Activated CD8-positive, alpha-beta memory T cell treated with anti-CD3 and anti-CD28 coated beads, Interleukin-2, amount 10 ng/mL, durations not matched to agents 7 days and 5 days (primary cell): ENCODE results near the gene ZNF628. TPM values are rescaled to one million over a fixed set of nuclear protein-coding genes. Genes with fewer than 3 reads are reported as not detected.
A peak's percentile ranks its signal among the peaks of the same experiment; 100 is the strongest.

ENCODE experiments used
- ATAC-seq: fragments of 150-1000 bp; cut with Tn5 transposase; one replicate; pipeline ENCODE4 v1.10.0; 2021; ENCODE audit warnings: moderate library complexity
- CTCF ChIA-PET: fragments of 350-600 bp; sonication (Branson Sonifier 250); formaldehyde crosslinking; loops from one replicate; lab custom pipeline; 2021; ENCODE audit warnings: antibody characterized with exemption; lab: Charles Lee
- DNase-seq: peaks from one replicate; pipeline ENCODE4 v3.0.0-alpha.2; 2020
- H3K27ac Mint-ChIP-seq: one replicate; pipeline ENCODE4 v1.8.0; 2021; ENCODE audit warnings: mild to moderate bottlenecking, mixed read lengths
- H3K27me3 Mint-ChIP-seq: one replicate; pipeline ENCODE4 v1.8.0; 2021; ENCODE audit warnings: mixed read lengths
- H3K36me3 Mint-ChIP-seq: one replicate; pipeline ENCODE4 v1.8.0; 2021; ENCODE audit warnings: mild to moderate bottlenecking, mixed read lengths
- H3K4me1 Mint-ChIP-seq: one replicate; pipeline ENCODE4 v1.8.0; 2021; ENCODE audit warnings: mixed read lengths
- H3K4me3 Mint-ChIP-seq: one replicate; pipeline ENCODE4 v1.8.0; 2021; ENCODE audit warnings: mild to moderate bottlenecking, moderate library complexity, mixed read lengths
- H3K9me3 Mint-ChIP-seq: one replicate; pipeline ENCODE4 v1.8.0; 2022; ENCODE audit warnings: low read depth, mixed read lengths
- total RNA-seq, 2 experiments: library from RNA; stranded (reverse); gene quantifications; one replicate each; pipeline ENCODE4 v1.2.3, GENCODE V29; 2021

Gene ZNF628
- total RNA-seq, 2 experiments from 2014 or later: 8.8 to 8.9 TPM

GRCh38 chr19:55453511-55454260 lies 22.7 kb upstream of the ZNF628 start:
- H3K36me3 Mint-ChIP-seq: peaks cover 4% of the 10 kb centered on the region
- peaks cover 23% of the 10 kb centered on the region for H3K27me3 Mint-ChIP-seq
- H3K9me3 Mint-ChIP-seq: no peaks in the 10 kb centered on the region
- H3K4me3 Mint-ChIP-seq: no peak overlapping the region
- CTCF ChIA-PET: interaction anchor here (0.6 to 1.6 kb wide), 8 partner anchors 9 to 313 kb away, joined by 3 to 8 read pairs (median 4); no protein-coding TSS in a partner anchor
- DNase-seq (no peak), ATAC-seq (no peak)
- H3K4me1 Mint-ChIP-seq: peaks cover 6% of the 10 kb centered on the region
- H3K27ac Mint-ChIP-seq: no peak overlapping the region

GRCh38 chr19:55454787-55455243 lies 21.6 kb upstream of the ZNF628 start:
- Mint-ChIP-seq H3K27ac (no peak overlapping the region), H3K27me3 (peaks cover 22% of the 10 kb centered on the region), H3K4me1 (peaks cover 6% of the 10 kb centered on the region), H3K9me3 (no peaks in the 10 kb centered on the region), H3K4me3 (no peak overlapping the region), H3K36me3 (peaks cover 4% of the 10 kb centered on the region)
- DNase-seq (peak; percentile 68), ATAC-seq (no peak)
- CTCF ChIA-PET: interaction anchor here (1.0 kb wide), 1 partner anchor 173 kb away, joined by 3 read pairs; no protein-coding TSS in a partner anchor

GRCh38 chr19:55455576-55456235 lies 20.7 kb upstream of the ZNF628 start:
- Mint-ChIP-seq H3K4me1 (peaks cover 14% of the 10 kb centered on the region), H3K27ac (no peak overlapping the region), H3K27me3 (peaks cover 17% of the 10 kb centered on the region), H3K36me3 (peaks cover 4% of the 10 kb centered on the region), H3K9me3 (no peaks in the 10 kb centered on the region), H3K4me3 (no peak overlapping the region)
- DNase-seq (no peak), ATAC-seq (no peak)
- CTCF ChIA-PET: no interaction called here

GRCh38 chr19:55456347-55456746 lies 20.1 kb upstream of the ZNF628 start:
- no peak for ATAC-seq
- peaks cover 4% of the 10 kb centered on the region for H3K36me3 Mint-ChIP-seq
- H3K4me3 Mint-ChIP-seq: no peak overlapping the region
- H3K9me3 Mint-ChIP-seq: no peaks in the 10 kb centered on the region
- H3K27ac Mint-ChIP-seq: no peak overlapping the region
- peaks cover 17% of the 10 kb centered on the region for H3K4me1 Mint-ChIP-seq
- CTCF ChIA-PET: no interaction called here
- DNase-seq: no peak
- H3K27me3 Mint-ChIP-seq: peaks cover 14% of the 10 kb centered on the region

GRCh38 chr19:55457683-55458457 lies 18.5 kb upstream of the ZNF628 start:
- H3K9me3 Mint-ChIP-seq: no peaks in the 10 kb centered on the region
- CTCF ChIA-PET: interaction anchor here (2.0 to 6.3 kb wide), 2 partner anchors 10 to 47 kb away, joined by 12 to 41 read pairs; no protein-coding TSS in a partner anchor
- H3K4me3 Mint-ChIP-seq: no peak overlapping the region
- DNase-seq (no peak), ATAC-seq (no peak)
- H3K27ac Mint-ChIP-seq: no peak overlapping the region
- H3K36me3 Mint-ChIP-seq: peaks cover 4% of the 10 kb centered on the region
- H3K4me1 Mint-ChIP-seq: peaks cover 23% of the 10 kb centered on the region
- peaks cover 5% of the 10 kb centered on the region for H3K27me3 Mint-ChIP-seq

GRCh38 chr19:55459551-55459949 lies 16.9 kb upstream of the ZNF628 start:
- CTCF ChIA-PET: interaction anchor here (0.8 to 6.3 kb wide), 5 partner anchors 8 to 318 kb away, joined by 3 to 41 read pairs (median 4); no protein-coding TSS in a partner anchor
- Mint-ChIP-seq H3K36me3 (no peaks in the 10 kb centered on the region), H3K27me3 (no peaks in the 10 kb centered on the region), H3K4me1 (peaks cover 19% of the 10 kb centered on the region), H3K27ac (no peak overlapping the region), H3K4me3 (no peak overlapping the region), H3K9me3 (no peaks in the 10 kb centered on the region)
- DNase-seq (no peak), ATAC-seq (no peak)

- DNase-seq (no peak), ATAC-seq (no peak)
- H3K36me3 Mint-ChIP-seq: no peaks in the 10 kb centered on the region
- H3K9me3 Mint-ChIP-seq: no peaks in the 10 kb centered on the region
- H3K27ac Mint-ChIP-seq: peak overlapping the region; percentile 8
- no peaks in the 10 kb centered on the region for H3K27me3 Mint-ChIP-seq
- peaks cover 19% of the 10 kb centered on the region for H3K4me1 Mint-ChIP-seq
- peak overlapping the region; percentile 81 for H3K4me3 Mint-ChIP-seq
- CTCF ChIA-PET: interaction anchor here (0.6 to 6.3 kb wide), 5 partner anchors 8 to 319 kb away, joined by 3 to 41 read pairs (median 4); no protein-coding TSS in a partner anchor
These were observed 16.3 kb upstream of the ZNF628 start for GRCh38 chr19:55459950-55460657.

GRCh38 chr19:55460670-55461258 lies 15.7 kb upstream of the ZNF628 start:
- DNase-seq: peak; percentile 67
- Mint-ChIP-seq H3K27ac (peak overlapping the region; percentile 85), H3K36me3 (no peaks in the 10 kb centered on the region), H3K27me3 (peaks cover under 1% of the 10 kb centered on the region), H3K4me3 (peak overlapping the region; percentile 81), H3K4me1 (peaks cover 19% of the 10 kb centered on the region), H3K9me3 (no peaks in the 10 kb centered on the region)
- CTCF ChIA-PET: interaction anchor here (0.6 to 6.3 kb wide), 3 partner anchors 8 to 172 kb away, joined by 3 to 41 read pairs (median 4); no protein-coding TSS in a partner anchor
- ATAC-seq: no peak

GRCh38 chr19:55461259-55461973 lies 15.0 kb upstream of the ZNF628 start, which contains the start of gene ISOC2:
ISOC2 (minus strand) TSS chr19:55461642; CDS start chr19:55456486, 5,156 bp downstream.
- ATAC-seq (peak; percentile 96), DNase-seq (peak; percentile 100)
- Mint-ChIP-seq H3K27me3 (peaks cover 2% of the 10 kb centered on the region), H3K4me3 (peak within 1 kb of the TSS; percentile 81), H3K4me1 (peaks cover 19% of the 10 kb centered on the region), H3K9me3 (no peaks in the 10 kb centered on the region), H3K36me3 (no peaks in the 10 kb centered on the region), H3K27ac (peak within 1 kb of the TSS; percentile 85)
- CTCF ChIA-PET: interaction anchor here (0.6 to 6.3 kb wide), 13 partner anchors 15 to 320 kb away, joined by 3 to 41 read pairs (median 4); partner anchors contain the start of genes ZNF628 and ZNF865

- peak overlapping the region; percentile 85 for H3K27ac Mint-ChIP-seq
- no peaks in the 10 kb centered on the region for H3K9me3 Mint-ChIP-seq
- no peak for DNase-seq
- no peaks in the 10 kb centered on the region for H3K36me3 Mint-ChIP-seq
- ATAC-seq: no peak
- H3K4me3 Mint-ChIP-seq: peak overlapping the region; percentile 81
- CTCF ChIA-PET: interaction anchor here (0.6 to 6.3 kb wide), 13 partner anchors 15 to 321 kb away, joined by 3 to 41 read pairs (median 4); partner anchors contain the start of genes ZNF628 and ZNF865
- H3K27me3 Mint-ChIP-seq: peaks cover 2% of the 10 kb centered on the region
- peaks cover 19% of the 10 kb centered on the region for H3K4me1 Mint-ChIP-seq
These were observed 14.3 kb upstream of the ZNF628 start for GRCh38 chr19:55461974-55462626.

- Mint-ChIP-seq H3K9me3 (no peaks in the 10 kb centered on the region), H3K27me3 (peaks cover 2% of the 10 kb centered on the region), H3K36me3 (no peaks in the 10 kb centered on the region), H3K4me3 (no peak overlapping the region), H3K27ac (no peak overlapping the region), H3K4me1 (peaks cover 19% of the 10 kb centered on the region)
- ATAC-seq: no peak
- CTCF ChIA-PET: interaction anchor here (6.3 kb wide), 1 partner anchor 42 kb away, joined by 41 read pairs; no protein-coding TSS in a partner anchor
- no peak for DNase-seq
These were observed 13.7 kb upstream of the ZNF628 start for GRCh38 chr19:55462722-55463121.
